Left ventricle myocardium superior (tissue), 1 donor: ENCODE measurements around the gene ABCB6. TPM values are rescaled to one million over a fixed set of nuclear protein-coding genes. Genes with fewer than 3 reads are reported as not detected.

Experiments used
- ATAC-seq: fragments of 200-7000 bp; cut with Tn5 transposase; one replicate; pipeline ENCODE4 v1.9.1; 2020; ENCODE audit warnings: mild to moderate bottlenecking, moderate library complexity
- DNase-seq: peaks from one replicate; pipeline ENCODE4 v3.0.0-alpha.2; 2020
- intact Hi-C: fragments of 100-400 bp; cut with micrococcal nuclease; formaldehyde crosslinking; loops from one replicate; pipeline ENCODE4 v1.11.0; 2022
- total RNA-seq: library from RNA; stranded (reverse); fragmentation: NEBNext Ultra II Directional; extraction: Animal tissue kit (Norgen Biotek cat#: 25700); gene quantifications from one replicate; pipeline ENCODE4 v1.2.1, GENCODE V29; 2021
- donor health status: DM: no; HTN: yes; CAD: no; lungs with severe emphysema.

Gene ABCB6
- total RNA-seq, 1 donor from 2014 or later: 28.2 TPM

DNA sequence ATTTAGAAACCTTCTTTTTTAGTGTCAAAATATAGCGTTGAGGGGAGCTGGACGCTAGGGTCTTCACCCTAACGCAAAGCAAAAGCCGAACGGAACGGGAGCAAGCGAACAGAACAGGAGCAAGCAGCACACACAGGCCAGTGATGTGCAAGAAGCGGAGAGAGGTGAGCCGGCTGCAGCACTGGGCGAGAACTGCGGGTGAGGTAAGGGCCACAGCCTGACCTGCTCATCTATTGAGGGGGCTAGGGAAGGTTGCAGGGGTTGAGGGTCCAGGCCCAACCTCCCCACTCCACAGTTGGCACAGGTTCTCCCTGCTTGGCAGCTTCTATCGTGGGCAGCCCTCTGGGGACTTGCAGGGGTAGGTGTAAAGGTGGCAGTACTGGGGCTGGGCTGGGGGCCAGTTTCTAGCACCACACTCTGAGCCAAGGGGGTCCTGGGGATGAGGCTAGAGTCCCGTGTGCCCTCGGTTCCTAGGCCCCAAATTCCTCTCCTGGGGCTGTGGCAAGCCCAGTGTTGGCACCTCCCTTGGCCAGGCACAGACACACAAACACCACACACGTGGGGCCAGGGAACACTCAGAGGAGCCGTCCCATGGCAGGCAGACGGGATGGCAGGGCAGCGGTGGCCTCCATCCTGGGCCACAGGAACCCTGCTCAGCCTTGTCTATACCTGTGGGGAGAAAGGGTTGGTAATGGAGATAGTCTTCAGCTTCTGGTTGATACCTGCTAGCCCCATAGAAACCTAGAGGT lies 1.2 kb upstream of the ABCB6 start:
- DNase-seq (no peak), ATAC-seq (no peak)
- intact Hi-C loops: no loop called here

DNA sequence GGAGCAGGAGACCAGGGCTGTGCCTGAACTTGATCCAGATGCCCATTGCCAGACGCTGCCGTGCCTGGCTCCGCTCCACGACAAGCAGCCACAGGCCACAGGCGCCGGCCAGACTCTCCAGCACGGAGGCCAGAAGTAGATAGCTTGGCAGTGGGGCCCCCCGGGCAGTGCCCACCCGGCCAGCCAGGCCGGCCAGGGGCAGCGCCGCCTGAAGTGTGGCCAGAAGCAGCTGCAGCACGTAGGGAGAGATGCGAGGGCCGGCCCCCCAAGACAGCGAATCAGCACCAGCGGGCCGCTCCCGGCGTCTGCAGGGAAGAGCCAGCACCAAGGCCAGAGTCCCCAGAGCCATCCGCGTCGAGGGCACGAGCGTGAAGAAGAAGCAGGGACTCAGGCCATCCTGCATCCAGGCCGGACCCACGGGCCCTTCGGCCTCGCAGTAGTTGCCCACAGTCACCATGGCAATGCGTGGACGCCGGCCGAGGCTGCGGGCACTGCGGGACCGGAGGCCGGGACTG lies 484 bp downstream of the ABCB6 start:
- ATAC-seq (peak; percentile 61), DNase-seq (peak; percentile 79)
- intact Hi-C loops: no loop called here

GRCh38 chr2:219216535-219216915 lies 2.2 kb downstream of the ABCB6 start:
- DNase-seq (no peak), ATAC-seq (no peak)
- intact Hi-C loops: no loop called here

- DNase-seq: no peak
Measured at GRCh38 chr2:219215871-219216534, 2.8 kb downstream of the ABCB6 start.

GRCh38 chr2:219214786-219215185 lies 4.0 kb downstream of the ABCB6 start:
- DNase-seq (no peak), ATAC-seq (no peak)
- intact Hi-C loops: no loop called here

More at GRCh38 chr2:219215871-219216534, 2.8 kb downstream of the ABCB6 start:
- intact Hi-C loops: no loop called here
- no peak for ATAC-seq

- DNase-seq: no peak
- intact Hi-C loops: no loop called here
- ATAC-seq: no peak
Measured at GRCh38 chr2:219214141-219214540, 4.6 kb downstream of the ABCB6 start.

DNA sequence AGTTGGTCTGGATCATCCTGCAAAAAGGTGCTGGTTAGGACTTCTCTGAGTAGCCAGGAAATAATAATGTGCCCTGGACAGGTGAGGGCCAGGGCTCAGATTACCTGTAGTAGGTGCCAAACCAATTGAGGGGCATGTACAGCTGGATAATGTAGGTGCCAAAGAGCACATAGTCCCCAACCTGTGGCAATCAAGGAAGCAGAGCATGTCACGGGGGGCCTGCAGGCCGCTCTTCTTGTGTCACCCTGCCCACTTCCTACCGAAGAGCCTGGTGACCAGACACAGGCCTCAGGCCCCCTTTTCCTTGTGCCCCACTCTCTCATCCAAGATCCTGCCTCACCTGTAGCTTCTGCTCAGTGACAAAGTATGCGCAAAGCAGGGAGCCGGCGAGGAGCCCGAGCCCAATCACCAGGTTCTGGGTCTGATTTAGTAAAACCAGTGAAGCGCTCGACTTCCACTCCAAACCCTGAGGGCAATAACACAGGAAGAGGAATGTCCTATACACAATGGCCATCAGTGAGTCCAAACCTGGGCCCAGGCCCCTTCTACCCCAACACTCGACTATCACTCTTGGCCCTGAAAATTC lies 5.2 kb downstream of the ABCB6 start:
- DNase-seq: no peak
- ATAC-seq: no peak
- intact Hi-C loops: no loop called here

GRCh38 chr2:219213026-219213415 lies 5.7 kb downstream of the ABCB6 start:
- intact Hi-C loops: no loop called here
- DNase-seq (no peak), ATAC-seq (no peak)

- ATAC-seq: no peak
- intact Hi-C loops: no loop called here
- DNase-seq: no peak
Measured at GRCh38 chr2:219210886-219211362, 7.8 kb downstream of the ABCB6 start.

- intact Hi-C loops: no loop called here
- ATAC-seq: no peak
- no peak for DNase-seq
Measured at GRCh38 chr2:219210196-219210885, 8.4 kb downstream of the ABCB6 start.

- intact Hi-C loops: no loop called here
- ATAC-seq: no peak
- no peak for DNase-seq
Measured at GRCh38 chr2:219209236-219210195, 9.2 kb downstream of the ABCB6 start.

- intact Hi-C loops: no loop called here
- no peak for DNase-seq
Measured at GRCh38 chr2:219207884-219208740, 10.6 kb downstream of the ABCB6 start.

DNA sequence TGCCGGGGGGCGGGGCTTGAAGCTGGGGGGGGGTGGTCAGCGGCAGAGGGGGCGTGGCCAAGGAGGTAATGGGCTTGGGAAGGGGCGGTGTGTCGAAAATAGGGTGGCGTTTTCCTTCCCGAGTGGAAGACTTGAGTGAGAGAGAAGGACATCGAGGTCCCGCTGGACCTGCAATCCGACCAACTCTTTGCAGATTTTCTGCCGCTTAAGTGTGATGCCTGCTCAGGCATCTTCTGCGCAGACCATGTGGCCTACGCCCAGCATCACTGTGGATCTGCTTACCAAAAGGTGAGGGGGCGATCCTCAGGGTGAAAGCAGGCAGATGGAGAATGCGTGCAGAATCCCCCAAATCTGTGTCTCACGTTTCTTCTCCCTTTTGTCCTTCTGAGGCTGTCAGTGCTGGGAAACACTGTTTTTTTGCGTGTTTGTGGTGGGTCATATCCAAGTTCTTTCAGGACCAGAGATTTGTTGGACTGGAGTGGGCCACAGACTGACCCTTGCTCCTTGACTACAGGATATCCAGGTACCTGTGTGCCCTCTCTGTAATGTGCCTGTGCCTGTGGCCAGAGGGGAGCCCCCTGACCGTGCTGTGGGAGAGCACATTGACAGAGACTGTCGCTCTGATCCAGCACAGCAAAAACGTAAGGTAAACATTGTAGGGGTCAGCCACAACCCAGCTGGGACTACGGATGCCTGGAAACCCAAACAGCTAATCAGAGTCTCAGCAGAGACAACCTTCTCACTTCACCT lies 11.4 kb downstream of the ABCB6 start:
- intact Hi-C loops: no loop called here
- no peak for DNase-seq
- ATAC-seq: no peak

More at GRCh38 chr2:219207884-219208740, 10.6 kb downstream of the ABCB6 start:
- ATAC-seq: no peak

DNA sequence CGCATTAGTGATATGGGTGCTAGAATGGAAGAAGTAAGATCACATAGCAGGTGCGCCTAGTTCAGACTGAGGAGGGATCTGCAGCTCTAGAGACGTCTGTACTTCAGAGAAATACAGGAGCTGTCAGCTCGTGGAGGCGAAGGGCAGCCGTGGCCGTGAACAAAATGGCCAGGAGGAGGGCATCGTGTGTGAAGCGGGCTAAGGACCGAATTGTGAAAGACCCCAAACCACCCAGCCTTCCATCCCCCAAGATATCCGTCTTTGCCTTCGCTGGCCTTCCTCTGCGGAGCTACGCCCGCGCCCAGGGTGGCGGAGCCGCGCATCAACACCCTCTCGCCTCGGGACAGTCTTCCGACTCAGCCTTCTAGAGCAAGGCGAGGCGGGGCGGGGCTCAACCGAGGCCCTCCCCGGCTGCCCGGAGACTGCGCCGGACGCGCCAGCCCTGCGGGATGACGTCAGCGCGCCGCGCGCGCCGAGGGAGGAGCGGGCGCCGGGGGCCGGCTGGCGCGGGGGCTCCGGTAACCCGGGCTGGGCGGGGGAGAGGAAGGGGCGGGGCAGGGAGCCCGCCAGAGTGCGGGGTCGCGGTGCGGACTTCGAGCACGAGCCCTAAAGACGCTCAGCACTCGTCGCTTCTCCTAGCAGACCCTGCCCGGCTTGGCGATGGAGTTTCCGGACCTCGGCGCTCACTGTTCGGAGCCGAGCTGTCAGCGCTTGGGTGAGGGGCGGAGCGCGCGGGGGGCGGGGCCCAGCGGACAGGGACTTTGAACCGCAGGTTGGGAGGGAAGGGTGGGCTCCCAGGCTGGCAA lies 12.2 kb downstream of the ABCB6 start, which contains the start of gene ZFAND2B:
ZFAND2B (plus strand) TSS at position 455 of the 806 bp plus-strand sequence; CDS start at position 661, 206 bp downstream.
- ATAC-seq (peak; percentile 97), DNase-seq (peak; percentile 98)
- intact Hi-C loops: no loop called here

DNA sequence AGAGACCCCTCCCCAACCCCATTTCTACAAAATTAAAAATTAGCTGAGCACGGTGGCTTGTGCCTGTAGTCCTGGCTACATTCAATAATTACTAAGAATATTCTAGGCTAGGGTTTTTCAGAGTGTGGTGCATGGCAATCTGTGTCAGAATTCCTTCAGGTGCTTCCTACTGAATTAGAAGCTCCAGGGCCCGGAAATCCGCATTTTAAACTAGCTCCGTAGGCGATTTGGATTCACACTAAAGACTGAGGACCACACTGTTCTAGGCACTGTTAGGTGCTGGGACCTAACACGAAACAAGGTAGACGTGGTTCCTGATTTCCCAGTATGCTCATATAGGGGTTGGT lies 12.8 kb downstream of the ABCB6 start:
- no peak for DNase-seq
- ATAC-seq: no peak
- intact Hi-C loops: no loop called here

- DNase-seq (no peak), ATAC-seq (no peak)
- intact Hi-C loops: no loop called here
Measured at GRCh38 chr2:219205165-219205538, 13.6 kb downstream of the ABCB6 start.
